HL-60 (cell line): ENCODE measurements around the gene FBXO15.

Source experiments
- DNase-seq, 2 experiments: peaks; one replicate each; pipeline ENCODE4 v3.0.0-alpha.2; 2010 to 2020; ENCODE audit warnings: low read depth in 1 of 2, low spot score in 1 of 2
- H3K27ac ChIP-seq: fragments of 250-450 bp; sonication (Bioruptor Pico); replicated peaks from 2 replicates; pipeline ENCODE4 v1.5.1; 2020; ENCODE audit warnings: mild to moderate bottlenecking, moderate library complexity
- H3K27me3 ChIP-seq: fragments of 250-450 bp; sonication (Bioruptor Pico); 2 replicates; pipeline ENCODE4 v1.5.1; 2021; ENCODE audit warnings: mild to moderate bottlenecking, moderate library complexity; ENCODE audit not compliant: insufficient read depth, poor library complexity, severe bottlenecking
- H3K4me3 ChIP-seq: replicated peaks from 2 replicates; pipeline ENCODE4 v1.5.1; 2011; ENCODE audit warnings: mild to moderate bottlenecking, control low read depth, low read length; ENCODE audit not compliant: insufficient read depth
- GABPA ChIP-seq: IDR thresholded peaks from 2 replicates; pipeline ENCODE4 v1.6.1; 2012; ENCODE audit warnings: low read depth
- POLR2AphosphoS5 ChIP-seq: IDR thresholded peaks from 2 replicates; pipeline ENCODE4 v1.6.1; 2012; ENCODE audit warnings: low read depth
- SPI1 ChIP-seq: IDR thresholded peaks from 2 replicates; pipeline ENCODE4 v1.6.1; 2012; ENCODE audit warnings: low read depth, mild to moderate bottlenecking, borderline replicate concordance
- TF ChIP-seq, protein P1 (sequence below): IDR thresholded peaks from one replicate; pipeline ENCODE4 v1.5.1; 2011; ENCODE audit warnings: low read length, control low read depth, inconsistent platforms; ENCODE audit not compliant: insufficient read depth
- TF ChIP-seq, protein P2 (sequence below): IDR thresholded peaks from 2 replicates; pipeline ENCODE4 v1.6.1; 2012; ENCODE audit warnings: low read depth; ENCODE audit not compliant: insufficient replicate concordance

FBXO15 gene

DNA sequence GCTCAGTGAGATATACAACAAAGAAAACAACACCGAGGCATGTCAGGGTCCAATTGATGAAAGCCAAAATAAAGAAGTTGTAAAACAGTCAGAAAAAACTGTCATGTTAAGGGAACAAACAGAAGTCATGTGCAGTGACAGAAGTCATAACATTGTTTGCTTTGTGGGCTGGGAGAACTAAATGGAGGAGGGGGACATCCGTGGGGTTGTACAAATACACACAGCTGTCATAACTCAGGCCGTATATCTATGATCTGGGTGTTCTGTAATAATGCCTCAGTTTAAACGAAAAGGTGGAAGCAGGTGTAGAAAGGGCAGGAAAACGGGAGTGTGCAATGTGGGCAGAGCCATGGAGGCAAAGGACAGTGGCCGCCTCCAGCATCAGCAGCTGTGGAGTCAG lies 28.0 kb upstream of the FBXO15 start:
- H3K27me3 ChIP-seq = peaks cover 6% of the 10 kb centered on the region
- H3K4me3 ChIP-seq = no peak overlapping the region
- TF ChIP-seq SPI1 (no peak), POLR2AphosphoS5 (no peak), GABPA (no peak)
- TF ChIP-seq, protein P1, sequence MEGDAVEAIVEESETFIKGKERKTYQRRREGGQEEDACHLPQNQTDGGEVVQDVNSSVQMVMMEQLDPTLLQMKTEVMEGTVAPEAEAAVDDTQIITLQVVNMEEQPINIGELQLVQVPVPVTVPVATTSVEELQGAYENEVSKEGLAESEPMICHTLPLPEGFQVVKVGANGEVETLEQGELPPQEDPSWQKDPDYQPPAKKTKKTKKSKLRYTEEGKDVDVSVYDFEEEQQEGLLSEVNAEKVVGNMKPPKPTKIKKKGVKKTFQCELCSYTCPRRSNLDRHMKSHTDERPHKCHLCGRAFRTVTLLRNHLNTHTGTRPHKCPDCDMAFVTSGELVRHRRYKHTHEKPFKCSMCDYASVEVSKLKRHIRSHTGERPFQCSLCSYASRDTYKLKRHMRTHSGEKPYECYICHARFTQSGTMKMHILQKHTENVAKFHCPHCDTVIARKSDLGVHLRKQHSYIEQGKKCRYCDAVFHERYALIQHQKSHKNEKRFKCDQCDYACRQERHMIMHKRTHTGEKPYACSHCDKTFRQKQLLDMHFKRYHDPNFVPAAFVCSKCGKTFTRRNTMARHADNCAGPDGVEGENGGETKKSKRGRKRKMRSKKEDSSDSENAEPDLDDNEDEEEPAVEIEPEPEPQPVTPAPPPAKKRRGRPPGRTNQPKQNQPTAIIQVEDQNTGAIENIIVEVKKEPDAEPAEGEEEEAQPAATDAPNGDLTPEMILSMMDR = no peak
- TF ChIP-seq, protein P2, sequence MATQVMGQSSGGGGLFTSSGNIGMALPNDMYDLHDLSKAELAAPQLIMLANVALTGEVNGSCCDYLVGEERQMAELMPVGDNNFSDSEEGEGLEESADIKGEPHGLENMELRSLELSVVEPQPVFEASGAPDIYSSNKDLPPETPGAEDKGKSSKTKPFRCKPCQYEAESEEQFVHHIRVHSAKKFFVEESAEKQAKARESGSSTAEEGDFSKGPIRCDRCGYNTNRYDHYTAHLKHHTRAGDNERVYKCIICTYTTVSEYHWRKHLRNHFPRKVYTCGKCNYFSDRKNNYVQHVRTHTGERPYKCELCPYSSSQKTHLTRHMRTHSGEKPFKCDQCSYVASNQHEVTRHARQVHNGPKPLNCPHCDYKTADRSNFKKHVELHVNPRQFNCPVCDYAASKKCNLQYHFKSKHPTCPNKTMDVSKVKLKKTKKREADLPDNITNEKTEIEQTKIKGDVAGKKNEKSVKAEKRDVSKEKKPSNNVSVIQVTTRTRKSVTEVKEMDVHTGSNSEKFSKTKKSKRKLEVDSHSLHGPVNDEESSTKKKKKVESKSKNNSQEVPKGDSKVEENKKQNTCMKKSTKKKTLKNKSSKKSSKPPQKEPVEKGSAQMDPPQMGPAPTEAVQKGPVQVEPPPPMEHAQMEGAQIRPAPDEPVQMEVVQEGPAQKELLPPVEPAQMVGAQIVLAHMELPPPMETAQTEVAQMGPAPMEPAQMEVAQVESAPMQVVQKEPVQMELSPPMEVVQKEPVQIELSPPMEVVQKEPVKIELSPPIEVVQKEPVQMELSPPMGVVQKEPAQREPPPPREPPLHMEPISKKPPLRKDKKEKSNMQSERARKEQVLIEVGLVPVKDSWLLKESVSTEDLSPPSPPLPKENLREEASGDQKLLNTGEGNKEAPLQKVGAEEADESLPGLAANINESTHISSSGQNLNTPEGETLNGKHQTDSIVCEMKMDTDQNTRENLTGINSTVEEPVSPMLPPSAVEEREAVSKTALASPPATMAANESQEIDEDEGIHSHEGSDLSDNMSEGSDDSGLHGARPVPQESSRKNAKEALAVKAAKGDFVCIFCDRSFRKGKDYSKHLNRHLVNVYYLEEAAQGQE = no peak
- no peak for DNase-seq
- no peak overlapping the region for H3K27ac ChIP-seq

DNA sequence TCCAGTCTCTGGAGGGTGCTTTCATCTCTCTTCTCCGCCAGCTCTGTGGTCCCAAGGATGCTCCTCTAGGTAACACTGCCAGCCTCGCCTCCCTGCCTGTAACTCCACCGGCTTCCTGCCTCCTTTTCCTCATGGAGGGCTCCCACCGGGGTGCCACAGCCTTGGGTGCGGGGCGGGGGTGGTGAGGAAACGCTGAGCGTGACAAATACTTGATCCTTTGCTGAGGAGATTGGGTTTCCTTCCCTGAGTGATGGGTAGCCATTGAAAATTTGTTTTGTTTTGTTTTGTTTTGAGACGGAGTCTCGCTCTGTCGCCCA lies 25.8 kb upstream of the FBXO15 start:
- DNase-seq = no peak
- Histone ChIP-seq H3K27me3 (peaks cover 8% of the 10 kb centered on the region), H3K27ac (no peak overlapping the region), H3K4me3 (no peak overlapping the region)
- TF ChIP-seq POLR2AphosphoS5 = no peak

GRCh38 chr18:74172697-74173433 lies 25.2 kb upstream of the FBXO15 start:
- no peak for DNase-seq

More at GRCh38 chr18:74172697-74173433, 25.2 kb upstream of the FBXO15 start:
- no peak overlapping the region for H3K4me3 ChIP-seq
- peaks cover 8% of the 10 kb centered on the region for H3K27me3 ChIP-seq
- TF ChIP-seq, protein P2 = no peak
- TF ChIP-seq SPI1 = no peak
- no peak for TF ChIP-seq POLR2AphosphoS5
- no peak for TF ChIP-seq GABPA
- TF ChIP-seq, protein P1 = no peak
- H3K27ac ChIP-seq = no peak overlapping the region
